Right lobe of liver (tissue), 4 donors: ENCODE measurements around the gene FAM168A.

Source experiments
- POLR2A ChIP-seq: fragments of 450-650 bp; IDR thresholded peaks from one replicate; pipeline ENCODE4 v1.6.1; 2017; ENCODE audit warnings: antibody characterized with exemption, mild to moderate bottlenecking
- TF ChIP-seq, protein P1 (sequence below), 4 donors: fragments of 200-600 bp in 3 of 4; fragments of 450-650 bp in 1 of 4; IDR thresholded peaks; one replicate each; pipeline versions ENCODE4 v1.5.1 to v1.8.0; 2016 to 2022; ENCODE audit warnings: antibody characterized with exemption in 4 of 4, mild to moderate bottlenecking in 2 of 4
- donor health status: DM: no; HTN: no; CAD: no.
- donor health status: DM: no; HTN: no; CAD: no.
- donor health status: DM: no; HTN: yes; CAD: no.

DNA sequence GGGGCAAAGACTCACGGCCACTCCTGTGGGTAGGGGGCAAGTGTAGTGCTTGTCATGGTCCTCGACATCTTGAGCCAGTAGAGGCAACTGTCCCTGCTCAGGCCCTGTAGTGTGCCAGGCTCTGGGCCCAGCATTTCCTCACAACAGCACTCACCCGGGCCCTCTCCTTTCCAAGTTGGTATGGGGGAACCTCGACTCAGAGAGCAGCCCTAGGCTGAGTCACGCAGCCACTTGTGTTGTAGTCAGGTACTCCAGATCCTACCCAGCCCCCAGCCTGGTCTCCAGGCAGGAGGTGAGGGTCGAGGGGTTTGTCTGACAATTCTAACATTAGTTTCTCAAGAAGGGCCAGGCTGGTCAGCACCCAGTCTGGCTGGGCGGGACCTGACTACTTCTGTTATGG, 217.6 kb downstream of the FAM168A start:
- TF ChIP-seq, protein P1, sequence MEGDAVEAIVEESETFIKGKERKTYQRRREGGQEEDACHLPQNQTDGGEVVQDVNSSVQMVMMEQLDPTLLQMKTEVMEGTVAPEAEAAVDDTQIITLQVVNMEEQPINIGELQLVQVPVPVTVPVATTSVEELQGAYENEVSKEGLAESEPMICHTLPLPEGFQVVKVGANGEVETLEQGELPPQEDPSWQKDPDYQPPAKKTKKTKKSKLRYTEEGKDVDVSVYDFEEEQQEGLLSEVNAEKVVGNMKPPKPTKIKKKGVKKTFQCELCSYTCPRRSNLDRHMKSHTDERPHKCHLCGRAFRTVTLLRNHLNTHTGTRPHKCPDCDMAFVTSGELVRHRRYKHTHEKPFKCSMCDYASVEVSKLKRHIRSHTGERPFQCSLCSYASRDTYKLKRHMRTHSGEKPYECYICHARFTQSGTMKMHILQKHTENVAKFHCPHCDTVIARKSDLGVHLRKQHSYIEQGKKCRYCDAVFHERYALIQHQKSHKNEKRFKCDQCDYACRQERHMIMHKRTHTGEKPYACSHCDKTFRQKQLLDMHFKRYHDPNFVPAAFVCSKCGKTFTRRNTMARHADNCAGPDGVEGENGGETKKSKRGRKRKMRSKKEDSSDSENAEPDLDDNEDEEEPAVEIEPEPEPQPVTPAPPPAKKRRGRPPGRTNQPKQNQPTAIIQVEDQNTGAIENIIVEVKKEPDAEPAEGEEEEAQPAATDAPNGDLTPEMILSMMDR (IDR thresholded peaks at IDR 0.05) = no peak
- no peak for TF ChIP-seq POLR2A
